GM21381 (cell line): ENCODE results near the gene ARNT2.

Experiments
- ATAC-seq: cut with Tn5 transposase; IDR thresholded peaks from one replicate; pipeline ENCODE4 v1.9.1; 2021; ENCODE audit warnings: mild to moderate bottlenecking, moderate library complexity; ENCODE audit not compliant: unreplicated experiment

Gene ARNT2

DNA sequence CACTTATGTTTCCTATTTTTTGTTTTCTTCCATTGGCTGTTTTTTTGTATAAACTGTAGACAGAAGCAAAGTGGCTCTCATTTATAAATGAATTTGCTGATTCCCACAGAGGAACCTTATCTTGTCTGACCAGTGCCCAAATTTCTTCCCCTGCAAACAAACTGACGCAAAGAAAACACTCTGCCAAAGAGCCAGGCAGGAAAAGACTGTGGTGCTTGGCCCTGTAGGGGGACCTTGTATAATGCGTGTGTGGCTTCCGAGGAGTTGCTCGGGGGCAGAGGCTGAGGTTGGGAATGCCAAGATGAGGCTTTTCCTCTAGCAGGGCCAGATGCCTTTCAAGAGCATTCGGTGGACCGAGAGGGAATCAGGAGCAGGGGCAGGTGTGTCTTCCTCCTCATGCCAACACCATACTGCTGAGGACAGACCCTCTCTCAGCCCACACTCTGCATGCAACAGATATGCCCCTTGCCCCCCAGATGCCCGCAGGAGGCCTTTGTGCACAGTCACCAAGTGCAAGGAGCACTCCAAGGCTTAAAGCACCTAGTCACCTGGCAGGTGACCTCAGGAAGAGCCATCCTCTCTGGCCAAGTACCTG, 186.7 kb downstream of the ARNT2 start:
- ATAC-seq: no peak

DNA sequence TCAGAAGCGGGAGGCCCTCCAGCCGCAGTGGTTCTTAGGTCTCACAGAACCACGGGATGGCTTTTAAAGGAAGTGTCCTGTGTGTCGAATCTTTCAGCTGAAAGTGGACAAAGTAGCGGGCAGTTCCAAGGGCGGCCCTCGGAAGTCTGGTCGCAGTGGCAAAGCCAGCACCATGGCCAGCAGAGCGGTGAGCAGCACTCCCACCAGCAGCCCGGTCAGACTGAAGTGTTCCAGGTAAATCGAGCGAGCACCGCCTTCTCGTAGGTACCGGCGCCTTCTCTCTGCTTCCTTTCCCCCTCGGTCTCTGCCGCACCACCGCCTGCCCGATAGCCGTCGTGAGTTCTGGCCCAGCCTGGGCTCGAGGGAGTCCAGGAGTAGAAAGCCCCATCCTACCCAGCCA, 187.3 kb downstream of the ARNT2 start:
- no peak for ATAC-seq

DNA sequence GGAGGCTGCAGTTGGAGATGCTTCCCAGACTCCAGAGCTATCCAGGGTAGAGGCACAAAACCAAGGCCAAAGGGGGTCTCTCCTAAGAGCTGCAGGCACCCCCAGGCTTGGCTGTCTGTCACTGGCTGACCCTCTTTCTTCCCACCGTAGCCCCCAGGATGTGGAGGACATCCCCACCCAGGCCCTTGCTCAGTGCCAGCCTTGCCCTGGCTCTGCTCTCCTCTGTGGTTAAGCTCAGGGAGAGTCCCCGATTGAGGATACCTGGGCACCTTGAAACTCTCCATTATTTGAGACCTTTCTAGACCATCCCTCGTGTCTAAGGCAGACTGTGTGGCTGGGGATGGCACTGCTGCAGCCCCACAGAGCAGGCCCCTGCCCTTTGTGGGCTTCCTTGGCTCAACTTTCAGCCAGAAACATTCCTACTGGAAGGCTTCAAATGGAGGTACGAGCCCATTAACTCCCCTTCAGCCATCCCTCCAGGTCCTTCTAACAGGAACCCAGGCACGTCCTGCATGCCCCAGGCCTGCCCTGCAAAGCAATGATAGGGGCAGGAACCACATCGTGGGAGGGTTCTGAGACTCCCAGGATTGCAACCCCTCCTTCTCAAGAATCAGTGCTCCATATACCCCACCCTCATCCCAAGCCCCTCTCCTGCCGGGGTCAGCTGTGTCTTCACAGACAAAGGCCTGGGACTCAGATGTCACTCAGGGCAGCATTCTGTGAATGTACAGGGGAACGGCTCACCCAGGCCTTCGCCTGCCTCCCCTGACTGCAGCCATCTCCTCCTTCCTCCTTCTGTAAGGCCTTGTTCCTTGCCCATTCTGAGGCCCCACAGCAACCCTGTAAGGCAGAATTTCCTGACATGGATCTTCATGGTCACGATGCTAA, 188.0 kb downstream of the ARNT2 start:
- ATAC-seq: no peak

DNA sequence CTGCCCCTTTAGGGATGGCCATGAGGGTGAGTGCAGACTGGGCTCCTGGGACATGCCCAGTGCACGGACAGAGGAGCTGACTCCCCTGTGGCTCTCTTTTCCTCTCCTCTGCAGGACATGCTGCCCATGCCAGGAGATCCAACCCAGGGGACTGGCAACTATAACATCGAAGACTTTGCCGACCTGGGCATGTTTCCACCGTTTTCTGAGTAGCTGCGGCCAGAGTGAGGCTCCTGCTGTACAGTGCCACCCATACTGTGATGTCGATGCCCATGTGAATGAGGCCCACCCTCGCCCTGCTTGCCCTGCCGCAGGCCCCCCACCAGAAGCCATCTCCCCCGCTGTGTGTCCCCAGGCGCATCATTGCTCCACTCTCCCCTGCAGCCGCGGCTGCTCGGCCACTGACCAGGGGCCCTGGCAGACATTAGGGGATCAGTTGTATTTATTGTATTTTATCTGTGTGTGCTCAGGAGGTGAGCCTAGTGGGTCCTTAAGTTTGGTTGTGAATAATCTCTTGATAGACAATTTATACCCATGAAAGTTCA, 189.4 kb downstream of the ARNT2 start:
- ATAC-seq: no peak

DNA sequence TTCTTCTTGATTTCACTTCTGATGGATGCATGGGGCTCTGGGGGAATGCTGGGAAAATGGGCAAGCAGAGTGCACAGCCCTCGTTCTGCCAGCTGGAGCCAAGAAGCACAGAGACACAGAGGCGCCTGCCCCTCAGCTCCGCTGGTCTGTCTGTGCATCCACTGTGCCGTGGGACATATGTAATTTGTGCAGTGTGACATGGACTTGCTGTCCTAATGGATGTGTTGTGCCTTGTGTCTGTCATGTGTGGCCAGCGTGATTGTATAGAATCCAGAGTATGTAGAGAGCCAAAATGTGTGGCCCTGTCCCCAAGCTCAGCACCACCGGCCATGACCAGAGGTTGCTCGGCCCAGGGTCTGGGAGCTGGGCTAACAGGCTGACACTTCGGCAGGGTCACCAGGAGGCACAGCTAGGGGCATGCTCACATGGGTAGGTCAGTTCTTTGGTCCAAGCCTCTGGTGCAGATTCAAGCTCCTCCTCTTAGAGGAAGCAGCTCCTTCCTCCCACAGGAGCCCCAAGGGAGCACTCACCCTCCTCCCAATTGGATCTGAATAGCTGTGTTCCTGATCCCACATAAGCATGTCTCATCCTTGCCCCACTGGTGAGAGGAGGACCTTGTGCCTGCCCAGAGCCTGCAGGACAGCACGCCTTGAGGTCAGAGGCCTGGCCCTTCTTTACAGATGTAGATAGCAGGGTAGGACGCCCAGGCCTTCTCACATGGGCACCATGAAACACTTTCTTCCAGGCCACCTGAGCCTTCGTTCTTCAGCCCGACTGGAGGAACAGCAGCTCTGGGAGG, 190.1 kb downstream of the ARNT2 start:
- no peak for ATAC-seq

DNA sequence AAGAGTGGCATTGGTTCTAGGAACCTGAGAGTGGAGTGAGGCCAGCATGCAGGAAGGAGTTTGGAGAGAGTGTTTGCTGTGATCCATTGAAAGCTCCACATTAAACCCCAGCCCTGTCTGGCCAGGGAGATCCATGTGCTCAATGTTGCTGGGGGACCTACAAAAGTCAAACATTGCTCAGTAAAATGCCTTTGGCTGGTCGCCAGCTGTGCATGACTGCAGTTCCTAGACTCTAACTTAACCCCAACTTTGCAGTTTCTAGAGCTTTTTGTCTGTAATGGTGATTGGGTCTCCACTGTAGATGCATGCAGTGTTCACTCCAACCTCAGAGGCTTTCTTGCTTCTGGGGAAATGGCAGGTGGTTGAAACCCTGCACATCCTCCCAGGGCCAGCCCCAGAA, 191.2 kb downstream of the ARNT2 start:
- ATAC-seq: no peak

DNA sequence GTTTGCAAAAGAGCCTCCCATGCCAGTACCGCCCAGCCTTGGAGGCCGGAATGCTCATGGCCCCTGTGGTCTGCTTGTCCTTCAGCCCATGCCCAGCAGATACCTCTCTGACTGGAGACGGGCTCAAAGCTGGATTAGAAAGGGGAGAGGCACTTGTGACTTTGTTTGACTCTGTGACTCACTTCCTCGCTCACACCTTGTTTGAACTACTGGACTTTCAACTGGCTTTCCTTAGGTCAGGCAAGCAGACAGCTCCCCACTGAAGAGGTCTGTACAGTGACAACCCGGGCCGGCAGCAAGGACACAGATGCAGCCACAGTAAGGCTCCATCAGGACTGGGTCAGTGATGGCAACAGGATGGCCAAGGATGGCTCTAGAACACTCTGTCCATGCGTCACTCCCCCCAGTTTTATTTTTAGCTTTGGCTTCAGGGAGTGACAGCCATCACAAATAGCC, 192.4 kb downstream of the ARNT2 start:
- no peak for ATAC-seq

DNA sequence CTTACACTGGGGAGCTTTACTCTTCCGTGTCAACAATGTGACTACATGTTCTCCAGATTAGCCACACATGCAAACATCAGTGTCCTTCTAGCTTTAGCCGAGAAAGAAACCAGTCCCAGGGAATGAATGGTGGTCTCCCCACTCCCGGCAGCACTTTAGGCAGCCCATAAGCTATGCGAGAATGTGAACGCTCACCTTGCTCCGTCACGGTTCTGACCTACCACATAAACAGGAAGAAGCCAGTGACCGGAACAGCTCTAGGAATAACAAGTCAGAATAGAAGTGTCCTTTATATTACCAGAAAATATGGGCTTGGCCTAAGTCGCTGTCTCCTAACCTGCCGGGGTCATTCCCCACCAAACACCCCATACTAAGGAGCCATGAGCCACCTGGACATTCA, 192.9 kb downstream of the ARNT2 start:
- no peak for ATAC-seq

DNA sequence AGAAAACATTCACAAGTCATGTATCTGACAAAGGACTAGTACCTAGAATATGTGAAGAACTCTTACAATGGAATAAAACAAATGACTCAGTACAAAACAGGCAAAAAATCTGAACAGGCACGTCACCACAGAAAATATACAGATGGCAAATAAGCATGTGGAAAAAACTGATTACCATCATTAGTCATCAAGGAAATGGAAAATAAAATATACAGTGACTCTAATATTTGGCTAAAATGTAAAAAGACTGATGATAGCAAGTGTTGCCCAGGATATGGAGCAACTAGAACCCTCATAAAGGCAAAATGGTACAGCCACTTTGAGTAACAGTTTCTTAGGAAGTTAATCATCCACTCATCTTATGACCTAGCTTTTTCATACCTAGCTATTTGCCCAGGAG, 195.2 kb downstream of the ARNT2 start:
- ATAC-seq: no peak

DNA sequence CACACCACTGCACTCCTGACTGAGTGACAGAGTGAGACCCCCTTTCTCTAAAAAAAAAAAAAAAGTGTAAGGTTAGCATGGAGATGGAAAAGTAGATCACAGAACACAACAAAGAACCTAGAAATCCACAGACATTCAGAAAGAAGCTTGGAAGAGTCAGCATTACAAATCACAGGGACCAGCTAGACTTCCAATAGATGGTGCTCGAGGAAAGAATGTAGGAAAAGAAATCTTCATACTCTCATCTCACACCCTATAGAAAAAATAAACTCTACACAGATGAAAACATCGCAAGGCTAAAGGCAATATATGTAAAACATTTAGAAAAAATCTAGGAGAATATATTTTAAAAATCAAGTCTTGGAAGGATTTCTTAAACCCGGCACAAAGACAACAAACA, 196.4 kb downstream of the ARNT2 start:
- no peak for ATAC-seq

DNA sequence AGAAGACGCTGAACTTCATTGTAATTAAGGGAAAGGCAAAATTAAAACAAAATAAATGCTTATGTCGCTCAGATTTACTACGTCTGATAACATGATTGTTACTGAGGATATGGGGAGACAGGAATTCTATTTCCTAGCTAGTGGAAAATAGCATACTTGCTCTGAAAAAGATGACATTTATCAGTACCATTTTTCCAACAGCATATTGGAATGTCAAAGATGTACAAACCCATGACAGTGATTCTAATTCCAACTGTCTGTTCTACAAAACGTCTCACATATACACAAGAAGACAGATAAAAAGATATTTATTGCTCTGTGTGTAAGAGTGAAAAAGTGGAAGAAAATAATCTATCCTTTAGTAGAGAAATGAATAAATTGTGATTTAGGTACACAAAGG, 197.1 kb downstream of the ARNT2 start:
- no peak for ATAC-seq

DNA sequence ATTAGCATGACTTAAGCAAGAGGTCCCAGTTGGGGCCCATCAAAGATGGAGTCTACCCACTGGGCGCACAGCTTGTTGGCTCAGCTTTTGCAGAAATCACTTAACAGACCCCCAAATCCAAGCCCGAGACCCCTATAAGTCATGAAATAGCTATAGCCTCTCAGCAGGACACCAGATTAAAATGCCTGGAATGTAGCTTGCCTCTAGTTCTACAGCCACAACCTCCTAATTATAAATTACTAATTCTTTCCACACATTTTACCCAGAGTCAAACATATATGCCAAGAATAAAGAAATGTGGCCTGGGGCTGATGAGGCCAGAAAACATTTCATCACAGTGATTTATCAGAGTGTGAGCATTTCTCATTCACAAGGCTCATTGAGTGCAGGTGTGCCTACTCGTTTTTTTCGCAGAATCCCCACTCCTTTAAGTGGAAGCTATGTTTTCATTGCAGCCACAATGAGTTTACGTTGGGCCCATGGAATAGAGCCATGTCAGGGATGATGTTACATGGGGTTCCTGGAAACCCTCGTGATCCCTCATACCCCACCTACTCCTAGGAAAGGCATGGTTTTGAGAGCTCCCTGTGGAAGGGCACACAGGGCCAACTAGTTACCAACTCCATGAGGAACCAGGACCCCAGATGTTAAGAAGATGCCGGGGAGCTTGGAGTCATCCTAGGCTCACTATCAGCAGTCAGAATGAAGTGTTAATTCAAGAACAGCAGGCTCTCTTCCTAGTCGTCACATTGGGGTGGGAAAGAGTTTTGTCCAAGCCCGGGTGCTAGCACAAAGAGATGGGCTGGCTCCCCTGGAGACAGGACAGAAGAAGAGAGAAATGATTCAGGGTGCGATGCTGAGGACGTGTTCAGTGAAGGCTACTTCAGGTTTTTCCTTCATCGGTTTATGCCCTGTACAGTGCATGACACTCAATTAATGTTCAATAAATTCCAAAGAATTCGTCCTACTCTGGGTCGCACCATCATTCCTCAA, 200.7 kb downstream of the ARNT2 start:
- no peak for ATAC-seq

DNA sequence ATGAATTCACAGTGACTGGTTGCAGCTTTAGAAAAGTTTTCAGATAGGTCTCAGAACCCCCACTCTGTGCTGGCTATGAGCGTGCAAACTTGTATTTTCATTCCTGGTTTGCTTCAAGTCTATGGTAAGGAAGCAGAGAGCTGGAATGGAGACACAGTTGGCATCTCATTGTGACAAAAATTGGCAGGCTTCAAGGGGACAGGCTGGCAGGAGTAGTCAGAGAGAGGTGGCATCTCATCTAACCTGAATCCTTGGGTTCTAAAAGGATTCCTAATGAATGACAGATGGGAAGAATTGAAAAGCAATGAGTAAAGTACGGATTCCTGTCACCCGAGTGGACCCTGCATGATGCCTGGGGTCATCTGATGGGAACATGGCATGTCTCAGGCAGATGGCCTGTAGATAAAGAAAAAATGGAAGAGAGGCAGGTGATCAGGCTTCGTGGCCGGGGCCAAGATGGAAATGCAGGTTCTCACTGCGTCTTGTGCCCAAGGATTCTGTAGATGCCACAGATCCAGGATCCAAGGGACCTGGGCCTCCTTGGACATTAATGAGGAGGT, 201.5 kb downstream of the ARNT2 start:
- no peak for ATAC-seq

DNA sequence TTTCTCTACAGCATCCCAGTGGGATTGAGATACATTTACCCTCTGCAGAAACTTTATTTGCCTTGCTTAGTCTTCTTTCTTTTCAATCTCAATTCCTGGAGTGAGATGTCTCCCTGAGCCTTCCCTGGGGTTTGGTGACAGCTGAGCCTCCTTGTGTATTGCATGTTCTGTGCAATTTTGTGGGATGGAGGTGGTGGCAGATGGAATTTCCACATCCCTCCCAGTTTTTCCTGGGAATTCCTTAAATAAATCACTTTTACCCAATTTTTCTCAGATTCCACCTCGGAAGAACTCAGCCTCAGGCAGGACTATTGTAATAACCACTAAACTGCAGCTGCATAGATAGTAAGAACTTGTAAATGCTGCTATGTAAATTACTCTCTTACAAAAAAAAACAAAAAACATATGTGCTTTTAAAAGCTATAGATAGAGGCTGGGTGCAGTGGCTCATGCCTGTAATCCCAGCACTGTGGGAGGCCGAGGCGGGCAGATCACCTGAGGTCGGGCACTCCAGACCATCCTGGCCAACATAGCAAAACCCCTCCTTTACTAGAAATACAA, 202.4 kb downstream of the ARNT2 start:
- ATAC-seq: no peak

DNA sequence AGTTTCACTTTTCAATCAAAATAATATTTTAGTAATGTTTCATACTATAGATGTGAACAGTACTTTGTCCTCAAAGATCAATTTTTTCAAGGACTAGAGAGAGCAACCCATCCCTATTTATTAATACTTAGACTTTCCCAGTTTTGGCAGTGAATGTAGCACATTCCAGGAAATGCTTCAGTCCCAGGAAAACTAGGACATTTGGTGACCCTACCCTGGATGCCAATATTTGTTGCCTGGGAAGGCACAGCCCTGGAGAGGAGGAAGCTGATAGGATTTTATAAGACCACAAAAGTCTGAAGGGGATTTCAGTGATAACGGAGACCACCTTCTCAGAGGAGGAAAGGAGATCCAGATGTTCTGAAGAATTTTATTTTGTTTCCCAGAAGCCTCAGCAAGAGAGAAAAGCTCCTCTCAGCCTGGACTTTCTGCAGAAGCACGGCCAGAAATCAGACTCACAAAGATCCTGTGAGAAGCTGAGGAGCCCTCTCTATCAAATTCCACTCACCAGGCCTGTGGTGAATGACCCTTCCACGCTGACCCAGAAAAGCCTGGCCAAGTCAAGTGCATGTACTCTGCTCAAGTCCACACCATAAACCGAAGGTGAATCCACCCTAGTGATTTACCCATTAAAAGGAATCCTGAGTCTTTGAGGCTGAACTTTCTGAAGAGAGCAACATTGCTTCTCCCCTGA, 203.3 kb downstream of the ARNT2 start:
- no peak for ATAC-seq

DNA sequence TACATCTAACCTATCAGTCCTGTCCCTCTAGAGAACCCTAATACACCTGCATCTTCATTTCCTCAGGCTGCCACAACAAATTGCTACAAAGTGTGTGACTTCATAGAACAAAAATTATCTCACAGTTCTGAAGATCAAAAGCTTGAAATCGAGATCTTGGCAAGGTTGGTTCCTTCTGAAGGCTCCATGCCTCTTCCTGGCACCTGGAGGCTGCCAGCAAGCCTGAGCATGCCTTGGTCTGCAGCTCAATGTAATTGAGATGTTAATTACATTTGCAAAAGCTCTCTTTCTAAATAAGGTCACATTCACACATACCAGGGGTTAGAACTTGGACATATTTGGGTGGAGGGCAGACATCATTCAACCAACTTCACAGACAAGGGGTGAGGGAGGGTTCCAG, 204.5 kb downstream of the ARNT2 start:
- no peak for ATAC-seq

DNA sequence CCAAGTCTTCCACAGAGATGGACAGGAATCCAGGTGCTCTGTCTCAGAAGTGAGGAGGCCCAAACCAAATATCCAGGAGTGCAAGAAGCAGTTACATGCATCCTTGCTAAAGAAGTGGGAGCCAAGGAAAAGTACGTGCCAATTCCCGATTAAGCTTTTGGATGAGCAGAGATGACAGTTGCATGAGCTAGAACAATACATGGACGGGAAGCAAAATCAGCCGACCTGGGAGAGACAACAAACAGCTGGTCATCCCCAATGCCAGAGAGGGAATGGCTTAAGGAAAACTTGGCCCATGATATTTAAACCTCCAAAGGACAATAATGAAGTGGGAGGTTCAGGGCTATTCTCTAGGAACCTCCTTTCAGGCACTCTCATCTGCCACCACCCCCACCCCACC, 204.9 kb downstream of the ARNT2 start:
- no peak for ATAC-seq

DNA sequence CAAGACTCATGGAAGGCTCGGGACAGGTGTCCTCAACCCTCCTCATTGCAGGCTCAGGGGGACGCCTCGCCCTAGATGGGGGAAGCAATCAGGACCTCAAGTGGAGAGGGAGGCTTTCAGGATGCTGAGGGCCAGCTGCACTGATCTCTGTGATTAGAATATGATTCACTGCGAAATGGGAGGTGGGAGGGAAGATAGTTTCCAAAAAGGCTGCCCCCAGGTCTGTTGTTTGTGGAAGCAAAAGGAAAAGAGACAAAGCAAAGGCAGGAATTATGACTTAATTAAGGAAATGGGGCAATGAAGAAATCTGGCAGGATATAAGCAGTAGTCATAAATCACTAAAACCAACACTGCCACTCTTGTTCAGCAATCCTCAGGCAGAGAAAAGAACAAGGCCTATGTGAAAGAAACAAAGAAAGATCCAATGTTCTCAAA, 205.3 kb downstream of the ARNT2 start:
- ATAC-seq: no peak

DNA sequence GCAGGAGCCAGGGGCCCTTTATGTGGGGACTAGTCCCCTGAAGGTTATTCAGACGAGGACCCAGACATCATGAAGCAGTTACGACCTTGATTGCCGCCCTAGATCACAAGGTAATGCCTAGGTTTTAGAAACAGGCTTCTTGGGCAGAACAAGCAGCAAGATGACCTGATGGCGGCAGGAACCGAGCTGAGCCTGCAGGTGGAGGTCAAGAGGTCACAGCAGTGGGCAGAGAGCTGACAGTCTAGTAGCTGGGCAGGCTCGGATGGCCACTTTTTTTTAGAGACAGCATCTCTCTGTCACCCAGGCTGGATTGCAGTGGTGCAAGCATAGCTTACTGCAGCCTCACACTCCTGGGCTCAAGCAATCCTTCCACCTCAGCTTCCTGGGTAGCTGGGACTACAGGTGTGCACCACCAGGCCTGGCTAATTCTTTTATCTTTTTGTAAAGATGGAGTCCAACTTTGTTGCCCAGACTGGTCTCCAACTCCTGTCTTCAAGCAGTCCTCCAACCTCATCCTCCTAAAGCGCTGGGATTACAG, 207.4 kb downstream of the ARNT2 start:
- ATAC-seq: no peak
